NOMO-1 (cell line): ENCODE results near the gene PTPRM.

Experiments
- DNase-seq, 2 experiments: peaks; one replicate each; lab custom pipeline; 2025; ENCODE audit not compliant: unreplicated experiment in 2 of 2; lab: John Stamatoyannopoulos, UW

Gene PTPRM

DNA sequence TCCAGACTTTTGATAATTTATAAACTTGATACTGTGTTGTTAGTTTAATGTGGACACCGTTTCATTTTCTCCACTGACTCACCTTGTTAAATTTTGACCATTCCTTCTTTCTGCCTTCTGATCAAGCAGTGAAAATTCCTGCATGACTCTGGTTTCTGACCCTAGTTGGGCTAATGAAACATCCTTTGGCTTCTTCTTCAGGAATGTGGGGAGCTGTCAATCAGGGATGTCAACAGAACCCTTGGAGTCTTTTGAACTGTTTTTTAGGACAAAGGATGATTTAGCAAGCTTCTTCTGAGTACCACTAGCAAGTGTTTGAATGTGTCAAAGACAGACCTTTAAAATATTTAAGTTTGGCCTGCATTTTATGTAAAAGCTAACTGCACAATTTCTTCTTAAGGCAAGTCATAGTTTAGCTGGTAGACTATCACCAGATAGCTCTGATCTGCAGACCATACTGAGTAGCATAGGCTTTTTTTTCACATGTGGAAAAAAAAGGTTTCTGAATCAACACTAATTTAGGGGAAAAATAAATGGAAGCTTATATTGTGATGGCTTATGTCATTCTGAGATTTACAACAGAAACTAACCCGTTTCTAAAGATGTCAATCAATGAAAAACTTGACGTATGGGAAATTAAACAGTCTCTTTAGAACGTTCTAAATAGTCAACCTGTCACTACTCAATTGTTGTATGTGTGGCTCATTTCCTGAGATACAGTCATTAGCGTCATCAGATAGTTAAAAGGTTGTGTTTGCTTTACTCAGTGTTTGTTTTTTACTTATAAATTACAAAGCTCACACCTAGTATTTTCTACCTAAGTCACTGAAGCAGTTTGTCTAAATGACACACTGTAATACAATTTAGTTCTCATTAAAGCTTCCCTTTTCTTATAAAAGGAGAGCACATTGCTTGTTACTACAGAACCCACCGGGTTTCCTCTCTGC lies 311.4 kb downstream of the PTPRM start:
- DNase-seq, result no peak

DNA sequence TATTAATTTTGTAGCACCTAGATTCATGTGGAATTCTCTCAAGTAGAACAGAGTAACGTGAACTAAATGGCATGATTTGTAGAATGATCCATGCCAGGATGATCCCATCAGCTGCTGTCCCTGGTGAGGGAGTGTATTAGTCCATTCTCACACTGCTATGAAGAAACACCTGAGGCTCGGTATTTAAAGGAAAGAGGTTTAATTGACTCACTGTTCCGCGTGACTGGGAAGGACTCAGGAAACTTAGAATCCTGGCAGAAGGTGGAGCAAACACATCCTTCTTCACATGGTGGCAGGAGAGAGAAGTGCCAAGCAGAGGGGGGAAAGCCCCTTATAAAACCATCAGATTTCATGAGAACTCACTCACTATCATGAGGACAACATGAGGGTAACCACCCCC lies 312.6 kb downstream of the PTPRM start:
- no peak for DNase-seq

DNA sequence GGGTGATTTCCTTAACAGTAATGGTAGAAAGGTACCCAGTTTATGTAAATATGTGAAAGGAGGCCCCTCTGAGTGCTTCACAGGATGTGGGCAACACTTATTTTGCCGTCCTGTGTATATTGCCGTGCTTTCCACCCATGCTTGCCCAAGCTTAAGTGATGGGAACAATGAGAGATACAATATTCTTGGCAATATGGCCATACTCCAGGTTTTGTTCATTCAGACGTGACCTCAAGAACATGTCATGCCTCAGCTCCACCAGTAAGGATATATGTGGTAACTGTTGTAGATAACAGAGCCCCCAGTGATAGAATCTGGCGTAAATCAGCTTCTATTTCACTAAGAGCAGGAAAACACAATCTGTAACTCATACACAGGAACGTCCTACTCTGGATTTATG lies 318.7 kb downstream of the PTPRM start:
- no peak for DNase-seq

DNA sequence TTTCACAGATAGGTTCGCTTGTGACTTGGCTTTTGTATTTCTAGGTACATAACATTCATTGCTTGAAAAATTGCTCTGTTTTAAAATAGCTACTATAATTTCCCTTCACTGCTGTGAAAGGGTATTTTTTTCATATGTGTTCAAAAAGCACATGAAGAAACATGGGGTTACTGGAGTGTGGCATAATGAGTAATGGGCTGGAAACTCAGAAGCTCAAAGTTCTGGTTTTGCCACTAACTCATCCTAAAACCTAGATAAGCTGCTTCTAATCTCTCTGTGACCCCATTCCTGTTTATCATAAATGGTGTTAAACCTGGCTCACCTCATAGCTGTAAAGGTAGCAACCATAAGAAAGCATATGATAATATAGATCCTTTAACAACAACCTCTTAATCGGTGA lies 319.3 kb downstream of the PTPRM start:
- no peak for DNase-seq

GRCh38 chr18:7889515-7889914 lies 322.4 kb downstream of the PTPRM start:
- no peak for DNase-seq

- DNase-seq, result no peak
Measured at GRCh38 chr18:7890075-7890474, 323.0 kb downstream of the PTPRM start.

DNA sequence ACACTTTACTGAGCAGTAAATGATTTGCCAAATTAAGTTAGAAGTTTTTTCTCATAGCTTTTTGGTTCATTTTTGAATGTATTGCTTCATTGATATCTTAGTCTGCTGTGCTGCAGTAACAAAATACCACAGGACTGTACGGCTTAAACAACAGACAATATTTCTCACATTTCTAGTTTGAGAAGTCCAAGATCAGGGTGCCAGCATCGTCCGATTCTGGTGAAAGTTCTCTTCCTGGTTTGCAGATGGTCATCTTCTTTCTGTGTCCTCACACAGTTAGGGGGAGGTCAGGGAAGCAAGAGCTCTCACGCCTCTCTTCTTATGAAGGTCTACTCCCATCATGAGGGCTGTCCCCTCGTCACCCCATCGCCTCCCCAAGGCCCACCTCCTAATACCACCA lies 325.4 kb downstream of the PTPRM start:
- no peak for DNase-seq

DNA sequence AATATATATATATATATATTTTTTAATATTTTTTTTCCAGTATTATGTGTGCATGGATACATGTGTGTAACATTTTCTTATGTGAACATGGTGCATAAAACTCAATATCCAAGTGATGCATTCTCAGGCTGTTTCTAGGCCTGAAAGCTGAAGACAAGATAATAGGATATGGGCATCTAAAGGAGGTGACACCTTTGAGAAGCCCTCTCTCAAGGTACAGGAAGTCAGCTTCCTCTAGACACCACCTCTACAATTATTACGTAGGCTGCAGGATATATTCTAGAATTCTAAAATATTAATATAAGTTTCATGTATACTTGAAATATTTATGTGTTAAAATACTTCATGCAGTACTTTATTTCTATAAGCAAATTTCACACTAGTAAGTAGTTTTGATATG lies 327.5 kb downstream of the PTPRM start:
- DNase-seq, result no peak

- no peak for DNase-seq
Measured at GRCh38 chr18:7895346-7895745, 328.2 kb downstream of the PTPRM start.

GRCh38 chr18:7896161-7896560 lies 329.0 kb downstream of the PTPRM start:
- DNase-seq, result no peak

DNA sequence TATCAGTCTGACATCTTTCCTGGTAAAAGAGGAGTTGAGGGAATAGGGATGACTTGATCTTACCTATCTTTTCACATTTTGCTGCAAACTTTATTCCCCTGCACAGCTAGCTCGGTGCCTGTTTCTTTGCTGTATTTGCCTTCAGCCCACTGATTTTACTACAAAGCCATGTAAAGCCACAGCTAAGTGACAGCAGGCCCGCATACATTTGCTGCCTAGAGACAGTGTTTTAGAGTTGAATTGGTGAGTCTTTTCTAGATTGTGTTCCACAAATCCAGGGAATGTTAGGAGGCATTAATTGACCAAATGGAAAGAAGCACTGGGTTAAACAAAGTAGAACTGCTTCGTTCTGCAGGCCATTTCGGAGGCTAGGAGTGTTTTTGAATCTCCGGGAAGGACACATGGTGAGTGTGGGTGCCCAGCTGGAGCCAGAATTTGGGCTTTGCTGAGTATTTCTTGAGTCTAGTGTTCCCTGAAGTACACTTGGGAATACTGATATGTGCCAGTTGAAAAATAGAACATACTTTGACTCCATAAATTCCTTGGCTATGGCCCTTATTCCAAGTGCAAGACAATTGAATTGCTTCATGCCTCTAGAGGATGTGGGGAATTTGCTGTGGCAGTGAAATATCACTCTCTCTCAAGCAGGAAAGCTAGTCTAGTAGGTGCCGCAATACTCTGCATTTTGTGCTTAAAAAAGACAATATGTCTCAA lies 329.8 kb downstream of the PTPRM start:
- no peak for DNase-seq

GRCh38 chr18:7898181-7898580 lies 331.1 kb downstream of the PTPRM start:
- DNase-seq, result no peak

- DNase-seq, result no peak
Measured at GRCh38 chr18:7899078-7899477, 332.0 kb downstream of the PTPRM start.

- DNase-seq, result no peak
Measured at GRCh38 chr18:7900091-7900490, 333.0 kb downstream of the PTPRM start.

- no peak for DNase-seq
Measured at GRCh38 chr18:7901657-7902056, 334.5 kb downstream of the PTPRM start.

DNA sequence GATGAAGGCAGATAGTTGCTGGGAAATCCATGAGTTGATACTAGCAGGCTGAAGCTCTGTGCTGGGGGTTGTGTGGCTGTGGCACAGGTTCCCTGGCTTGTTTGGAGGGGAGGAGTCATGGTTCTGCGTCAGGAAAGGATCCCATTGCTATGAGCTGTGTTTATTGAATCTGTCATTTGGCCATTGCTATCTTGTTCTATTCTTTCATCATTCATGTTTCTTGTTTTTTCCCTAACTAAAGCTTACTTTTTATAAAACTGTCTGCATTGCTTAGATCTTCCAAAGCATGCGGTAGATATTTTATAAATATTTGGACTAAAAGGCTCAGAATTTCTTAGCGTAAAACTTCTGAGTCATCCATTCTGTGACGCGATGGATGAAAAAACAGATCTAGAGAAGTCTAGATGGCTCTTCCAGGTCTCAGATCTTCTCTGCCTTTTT lies 335.3 kb downstream of the PTPRM start:
- no peak for DNase-seq

DNA sequence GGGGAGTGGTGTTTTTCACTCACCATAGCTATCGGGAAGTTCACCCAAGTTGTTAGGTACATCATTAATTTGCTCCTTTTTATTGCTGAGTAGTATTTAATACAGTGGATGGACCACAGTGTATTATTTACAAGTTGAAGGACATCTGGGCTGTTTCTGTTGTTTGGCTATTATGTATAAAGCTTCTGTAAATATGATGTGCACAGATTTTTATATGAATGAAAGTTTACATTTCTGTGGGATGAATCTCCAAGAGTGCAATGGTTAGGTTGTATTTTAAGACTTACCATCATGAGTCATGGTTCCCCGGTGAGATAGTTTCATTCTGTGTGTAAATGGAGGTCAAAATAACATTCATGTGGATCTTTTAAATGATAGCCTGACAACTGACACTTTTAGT lies 337.4 kb downstream of the PTPRM start:
- no peak for DNase-seq

DNA sequence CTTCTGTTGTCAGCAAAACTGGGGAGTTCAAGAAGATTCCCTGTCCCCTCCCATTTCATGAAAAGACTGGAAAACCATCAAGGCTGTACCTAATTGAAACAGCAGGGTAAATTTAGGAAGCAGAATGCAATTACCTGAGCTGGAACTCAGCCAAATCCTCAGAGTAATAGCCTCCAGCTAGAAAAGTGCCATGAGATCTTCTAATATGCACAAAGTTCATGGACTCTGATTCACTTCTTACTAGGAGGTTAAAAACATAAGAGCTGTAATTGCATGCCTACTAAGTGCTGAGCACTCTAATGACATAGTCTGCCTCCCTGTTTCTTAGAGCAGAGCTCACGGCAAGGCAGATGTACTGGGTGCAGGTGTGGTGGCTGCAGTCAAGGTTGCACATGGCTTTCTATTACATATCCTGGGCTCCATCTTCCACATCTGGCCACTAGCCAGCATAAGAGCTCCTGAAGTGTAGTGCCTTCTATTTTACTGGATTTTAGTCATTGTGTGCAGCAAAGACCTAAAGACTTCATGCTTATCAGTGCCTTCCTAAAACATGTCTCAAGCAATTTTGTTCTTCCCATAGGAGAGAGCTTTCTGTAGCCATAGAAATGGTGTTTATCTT lies 341.7 kb downstream of the PTPRM start:
- no peak for DNase-seq

- no peak for DNase-seq
Measured at GRCh38 chr18:7914834-7915670, 347.9 kb downstream of the PTPRM start.

DNA sequence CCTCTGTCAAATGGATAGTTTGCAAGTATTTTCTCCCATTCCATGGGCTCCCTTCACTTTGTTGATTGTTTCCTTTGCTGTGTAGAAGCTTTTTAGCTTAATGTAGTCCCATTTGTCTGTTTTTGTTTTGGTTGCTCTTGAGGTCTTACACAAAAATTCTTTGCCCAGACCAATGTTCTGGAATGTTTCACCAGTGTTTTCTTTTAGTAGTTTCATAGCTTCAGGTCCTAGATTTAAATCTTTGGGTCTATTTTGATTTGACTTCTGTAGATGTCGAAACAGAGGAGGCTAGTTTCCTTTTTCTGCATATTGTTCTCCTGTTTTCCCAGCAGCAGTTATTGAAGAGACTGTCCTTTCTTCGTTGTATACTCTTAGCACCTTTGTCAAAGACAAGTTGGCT lies 351.6 kb downstream of the PTPRM start:
- DNase-seq, result no peak

DNA sequence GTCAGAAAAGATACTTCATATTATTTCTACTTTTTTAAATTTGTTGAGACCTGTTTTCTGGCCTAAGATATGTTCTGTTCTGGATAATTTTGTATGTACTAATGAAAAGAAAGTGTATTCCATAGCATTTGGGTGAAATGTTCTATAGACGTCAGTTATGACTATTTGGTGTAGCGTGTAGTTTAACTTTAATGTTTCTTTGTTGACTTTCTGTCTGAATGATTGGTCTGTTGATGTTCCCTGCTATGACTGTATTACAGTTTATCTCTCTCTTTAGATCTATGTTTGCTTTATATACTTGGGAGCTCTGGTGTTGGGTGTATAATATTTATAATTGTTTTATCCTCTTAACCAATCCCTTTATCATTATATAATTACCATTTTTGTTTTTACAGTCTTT lies 352.4 kb downstream of the PTPRM start:
- DNase-seq, result no peak
